GM18861 (cell line): ENCODE measurements around the gene ARHGEF16.

Experiments
- ATAC-seq: cut with Tn5 transposase; IDR thresholded peaks from one replicate; pipeline ENCODE4 v1.9.1; 2021; ENCODE audit not compliant: unreplicated experiment

ARHGEF16 gene

GRCh38 chr1:3466366-3467075 lies 12.1 kb downstream of the ARHGEF16 start:
- no peak for ATAC-seq

DNA sequence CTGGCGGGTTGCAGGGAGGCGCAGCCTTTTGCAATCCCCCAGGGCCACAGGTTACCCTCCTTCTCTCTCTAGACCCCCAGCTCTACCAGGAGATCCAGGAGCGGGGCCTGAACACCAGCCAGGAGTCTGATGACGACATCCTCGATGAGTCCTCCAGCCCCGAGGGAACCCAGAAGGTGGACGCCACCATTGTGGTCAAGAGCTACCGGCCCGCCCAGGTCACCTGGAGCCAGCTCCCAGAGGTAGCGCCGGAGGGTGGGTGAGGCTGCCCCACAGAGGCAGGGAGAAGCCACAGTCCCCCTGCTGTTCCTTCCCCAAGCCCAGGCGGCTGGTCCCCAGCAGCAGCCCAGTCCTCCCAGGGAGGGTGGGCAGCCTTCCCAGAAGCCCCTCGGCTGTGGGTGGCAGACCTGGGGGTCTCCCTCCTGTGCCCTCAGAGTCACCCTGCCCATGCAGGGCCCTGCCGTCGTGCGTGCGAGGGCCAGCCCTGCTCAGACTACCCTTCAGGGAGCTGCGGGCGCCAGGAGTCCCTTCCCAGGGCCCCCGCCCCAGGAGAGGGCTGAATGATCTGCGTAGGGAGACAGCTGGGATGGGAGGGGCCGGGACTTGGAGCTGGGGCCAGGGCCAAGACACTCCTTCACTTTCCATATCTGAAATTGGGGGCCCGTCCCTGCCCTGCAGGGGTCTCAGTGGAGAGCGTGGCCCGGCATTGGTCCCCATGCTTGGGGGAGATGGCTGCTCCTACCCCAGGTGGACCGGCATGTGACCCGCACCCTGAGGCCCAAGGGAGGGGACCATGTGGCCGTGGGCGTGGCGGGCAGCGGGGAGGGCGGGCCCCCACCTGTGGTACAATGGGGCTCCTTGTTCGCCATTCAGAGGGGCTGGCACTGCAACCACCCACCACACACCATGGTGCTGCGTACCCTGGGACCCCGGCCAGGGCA lies 12.9 kb downstream of the ARHGEF16 start:
- ATAC-seq = no peak

- ATAC-seq = no peak
These were observed 14.0 kb downstream of the ARHGEF16 start for GRCh38 chr1:3468236-3469103.

GRCh38 chr1:3469104-3469848 lies 14.8 kb downstream of the ARHGEF16 start:
- no peak for ATAC-seq

DNA sequence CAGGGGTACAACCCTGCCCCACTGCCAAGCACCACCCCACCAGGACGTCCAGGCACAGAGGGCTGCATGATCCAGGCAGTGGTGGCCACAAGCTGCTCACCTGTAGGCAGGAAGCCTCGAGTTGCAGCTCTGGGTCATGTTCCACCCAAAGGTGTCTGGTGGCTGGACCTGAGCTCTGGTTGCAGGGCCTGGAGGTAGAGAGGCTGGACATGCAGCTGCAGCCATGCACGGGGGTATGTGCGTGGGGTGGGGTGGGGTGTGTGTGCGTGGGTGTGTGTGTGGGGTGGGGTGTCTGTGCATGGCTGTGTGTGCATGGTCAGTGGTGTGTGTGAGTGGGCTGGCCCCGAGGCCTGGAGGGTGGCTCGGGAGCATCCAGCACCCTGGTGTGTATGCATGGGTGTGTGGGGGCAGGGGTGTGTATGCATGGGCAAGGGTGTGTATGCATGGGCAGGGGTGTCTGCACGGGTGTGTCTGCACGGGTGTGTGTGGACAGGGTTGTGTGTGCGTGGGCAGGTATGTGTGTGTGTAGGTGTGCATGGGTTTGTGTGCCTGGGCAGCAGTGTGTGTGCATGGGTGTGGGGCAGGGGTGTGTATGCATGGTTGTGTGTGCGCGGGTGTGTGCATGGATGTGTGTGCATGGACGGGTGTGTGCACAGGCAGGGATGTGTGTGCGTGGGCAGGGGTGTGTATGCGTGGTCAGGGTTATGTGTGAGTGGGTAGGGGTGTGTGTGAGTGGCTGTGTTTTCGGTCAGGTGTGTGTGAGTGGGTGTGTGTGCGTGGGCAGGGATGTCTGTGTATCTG lies 15.6 kb downstream of the ARHGEF16 start:
- no peak for ATAC-seq

DNA sequence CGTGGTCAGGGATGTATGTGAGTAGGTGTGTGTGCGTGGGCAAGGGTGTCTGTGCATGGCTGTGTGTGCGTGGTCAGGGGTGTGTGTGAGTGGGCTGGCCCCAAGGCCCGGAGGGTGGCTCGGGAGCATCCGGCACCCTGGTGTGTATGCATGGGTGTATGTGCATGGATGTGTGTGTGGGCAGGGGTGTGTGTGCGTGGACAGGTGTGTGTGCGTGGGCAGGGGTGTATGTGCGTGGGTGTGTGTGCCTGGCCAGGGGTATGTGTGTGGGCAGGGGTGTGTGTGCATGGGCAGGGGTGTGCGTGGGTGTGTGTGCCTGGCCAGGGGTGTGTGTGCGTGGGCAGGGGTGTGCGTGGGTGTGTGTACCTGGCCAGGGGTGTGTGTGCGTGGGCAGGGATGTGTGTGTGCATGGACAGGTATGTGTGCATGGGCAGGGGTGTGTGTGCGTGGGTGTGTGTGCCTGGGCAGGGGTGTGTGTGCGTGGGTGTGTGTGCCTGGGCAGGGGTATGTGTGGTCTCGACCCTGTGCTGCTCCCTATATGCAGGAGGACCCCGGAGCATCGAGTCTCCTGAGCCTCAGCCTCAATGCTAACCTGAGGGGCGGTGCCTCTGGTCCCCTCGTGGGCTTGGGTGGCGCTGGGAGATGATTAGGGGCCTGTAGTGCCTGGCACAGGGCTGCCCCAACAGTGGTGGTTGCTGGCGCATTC lies 16.3 kb downstream of the ARHGEF16 start:
- no peak for ATAC-seq

- no peak for ATAC-seq
These were observed 17.1 kb downstream of the ARHGEF16 start for GRCh38 chr1:3471356-3472087.

- no peak for ATAC-seq
These were observed 17.8 kb downstream of the ARHGEF16 start for GRCh38 chr1:3472088-3472850.

- ATAC-seq = no peak
These were observed 18.4 kb downstream of the ARHGEF16 start for GRCh38 chr1:3472906-3473305.

DNA sequence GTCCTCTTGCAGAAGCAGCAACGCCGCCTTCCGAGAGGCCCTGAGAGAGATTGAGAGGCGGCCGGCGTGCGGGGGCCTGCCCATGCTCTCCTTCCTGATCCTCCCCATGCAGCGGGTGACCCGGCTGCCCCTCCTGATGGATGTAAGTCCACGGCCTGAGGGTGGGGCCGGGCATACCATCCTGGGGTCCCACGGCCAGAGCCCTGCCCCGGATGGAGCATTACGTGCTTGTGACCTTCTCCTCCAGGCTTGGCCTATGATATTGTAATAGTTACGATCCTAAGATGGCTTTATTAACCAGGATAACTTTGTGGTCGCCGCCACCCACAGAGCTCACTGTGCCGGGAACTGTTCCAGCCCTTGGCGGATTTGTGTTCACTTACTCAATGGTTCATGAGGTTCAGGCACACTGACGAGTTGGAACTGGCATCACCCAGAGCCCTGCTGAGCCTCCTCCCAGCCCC lies 18.9 kb downstream of the ARHGEF16 start:
- no peak for ATAC-seq

DNA sequence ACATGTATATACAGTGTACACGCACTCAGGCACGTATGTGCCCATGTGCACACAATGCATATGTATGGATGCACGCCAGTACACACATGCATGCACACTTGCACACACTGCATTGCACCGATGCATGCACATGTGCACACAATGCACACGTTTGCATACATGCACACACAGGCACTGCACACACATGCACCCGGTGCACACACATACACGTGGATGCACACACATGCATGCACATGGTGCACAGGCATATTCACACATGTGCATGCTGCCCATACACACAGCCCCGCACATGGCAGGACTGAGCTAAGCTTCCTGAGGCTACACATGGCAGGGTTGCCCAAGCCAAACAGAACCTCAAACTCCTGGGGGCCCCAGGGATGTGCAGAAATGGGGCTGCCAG lies 19.6 kb downstream of the ARHGEF16 start:
- no peak for ATAC-seq

DNA sequence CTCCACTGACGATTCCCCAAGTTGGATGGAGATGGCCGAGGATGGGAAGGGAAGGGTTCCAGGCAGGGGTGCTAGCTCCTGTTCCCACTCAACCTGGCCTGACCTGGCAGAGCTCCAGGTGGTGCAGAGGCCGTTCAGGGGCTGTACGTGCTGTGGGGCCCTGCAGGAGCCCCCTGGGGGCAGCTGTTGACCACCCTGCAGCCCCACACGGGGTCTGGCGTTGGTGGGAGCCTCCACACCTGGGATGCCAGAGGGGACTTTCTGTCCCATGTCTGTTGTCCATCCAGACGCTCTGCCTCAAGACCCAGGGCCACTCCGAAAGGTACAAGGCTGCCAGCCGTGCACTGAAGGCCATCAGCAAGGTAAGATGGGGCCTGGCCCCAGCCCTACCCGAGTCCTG lies 20.0 kb downstream of the ARHGEF16 start:
- no peak for ATAC-seq

- ATAC-seq = no peak
These were observed 21.5 kb downstream of the ARHGEF16 start for GRCh38 chr1:3475839-3476573.

GRCh38 chr1:3476666-3477065 lies 22.2 kb downstream of the ARHGEF16 start:
- no peak for ATAC-seq

- no peak for ATAC-seq
These were observed 23.0 kb downstream of the ARHGEF16 start for GRCh38 chr1:3477241-3477995.

DNA sequence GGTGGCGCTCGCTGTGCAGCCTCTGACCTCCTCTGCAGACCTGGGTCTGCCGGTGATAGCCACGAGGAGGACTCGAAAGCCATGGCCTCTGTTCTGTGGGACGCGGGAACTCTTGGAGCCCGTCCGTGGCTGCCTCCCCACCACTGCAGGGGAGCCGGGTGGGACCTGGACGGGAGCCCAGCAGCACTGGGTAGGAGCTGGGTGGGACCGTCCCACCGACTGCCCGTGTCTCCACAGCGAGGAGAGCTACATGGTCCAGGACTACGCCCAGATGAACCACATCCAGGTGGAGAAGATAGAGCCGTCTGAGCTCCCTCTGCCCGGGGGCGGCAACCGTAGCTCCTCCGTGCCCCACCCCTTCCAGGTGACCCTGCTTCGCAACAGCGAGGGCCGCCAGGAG lies 23.7 kb downstream of the ARHGEF16 start:
- ATAC-seq = no peak
